GM18907 (cell line): ENCODE results near the gene SUCO.
"Not testable (repeated sequence)": the region's sequence is repeated elsewhere in the genome, so short reads cannot be mapped to it uniquely, and the experiment has no call there.

Experiments
- ATAC-seq: cut with Tn5 transposase; IDR thresholded peaks from one replicate; pipeline ENCODE4 v1.9.1; 2021; ENCODE audit warnings: mild to moderate bottlenecking, moderate library complexity; ENCODE audit not compliant: unreplicated experiment

The SUCO gene, protein sequence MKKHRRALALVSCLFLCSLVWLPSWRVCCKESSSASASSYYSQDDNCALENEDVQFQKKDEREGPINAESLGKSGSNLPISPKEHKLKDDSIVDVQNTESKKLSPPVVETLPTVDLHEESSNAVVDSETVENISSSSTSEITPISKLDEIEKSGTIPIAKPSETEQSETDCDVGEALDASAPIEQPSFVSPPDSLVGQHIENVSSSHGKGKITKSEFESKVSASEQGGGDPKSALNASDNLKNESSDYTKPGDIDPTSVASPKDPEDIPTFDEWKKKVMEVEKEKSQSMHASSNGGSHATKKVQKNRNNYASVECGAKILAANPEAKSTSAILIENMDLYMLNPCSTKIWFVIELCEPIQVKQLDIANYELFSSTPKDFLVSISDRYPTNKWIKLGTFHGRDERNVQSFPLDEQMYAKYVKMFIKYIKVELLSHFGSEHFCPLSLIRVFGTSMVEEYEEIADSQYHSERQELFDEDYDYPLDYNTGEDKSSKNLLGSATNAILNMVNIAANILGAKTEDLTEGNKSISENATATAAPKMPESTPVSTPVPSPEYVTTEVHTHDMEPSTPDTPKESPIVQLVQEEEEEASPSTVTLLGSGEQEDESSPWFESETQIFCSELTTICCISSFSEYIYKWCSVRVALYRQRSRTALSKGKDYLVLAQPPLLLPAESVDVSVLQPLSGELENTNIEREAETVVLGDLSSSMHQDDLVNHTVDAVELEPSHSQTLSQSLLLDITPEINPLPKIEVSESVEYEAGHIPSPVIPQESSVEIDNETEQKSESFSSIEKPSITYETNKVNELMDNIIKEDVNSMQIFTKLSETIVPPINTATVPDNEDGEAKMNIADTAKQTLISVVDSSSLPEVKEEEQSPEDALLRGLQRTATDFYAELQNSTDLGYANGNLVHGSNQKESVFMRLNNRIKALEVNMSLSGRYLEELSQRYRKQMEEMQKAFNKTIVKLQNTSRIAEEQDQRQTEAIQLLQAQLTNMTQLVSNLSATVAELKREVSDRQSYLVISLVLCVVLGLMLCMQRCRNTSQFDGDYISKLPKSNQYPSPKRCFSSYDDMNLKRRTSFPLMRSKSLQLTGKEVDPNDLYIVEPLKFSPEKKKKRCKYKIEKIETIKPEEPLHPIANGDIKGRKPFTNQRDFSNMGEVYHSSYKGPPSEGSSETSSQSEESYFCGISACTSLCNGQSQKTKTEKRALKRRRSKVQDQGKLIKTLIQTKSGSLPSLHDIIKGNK (N-terminal part only)

DNA sequence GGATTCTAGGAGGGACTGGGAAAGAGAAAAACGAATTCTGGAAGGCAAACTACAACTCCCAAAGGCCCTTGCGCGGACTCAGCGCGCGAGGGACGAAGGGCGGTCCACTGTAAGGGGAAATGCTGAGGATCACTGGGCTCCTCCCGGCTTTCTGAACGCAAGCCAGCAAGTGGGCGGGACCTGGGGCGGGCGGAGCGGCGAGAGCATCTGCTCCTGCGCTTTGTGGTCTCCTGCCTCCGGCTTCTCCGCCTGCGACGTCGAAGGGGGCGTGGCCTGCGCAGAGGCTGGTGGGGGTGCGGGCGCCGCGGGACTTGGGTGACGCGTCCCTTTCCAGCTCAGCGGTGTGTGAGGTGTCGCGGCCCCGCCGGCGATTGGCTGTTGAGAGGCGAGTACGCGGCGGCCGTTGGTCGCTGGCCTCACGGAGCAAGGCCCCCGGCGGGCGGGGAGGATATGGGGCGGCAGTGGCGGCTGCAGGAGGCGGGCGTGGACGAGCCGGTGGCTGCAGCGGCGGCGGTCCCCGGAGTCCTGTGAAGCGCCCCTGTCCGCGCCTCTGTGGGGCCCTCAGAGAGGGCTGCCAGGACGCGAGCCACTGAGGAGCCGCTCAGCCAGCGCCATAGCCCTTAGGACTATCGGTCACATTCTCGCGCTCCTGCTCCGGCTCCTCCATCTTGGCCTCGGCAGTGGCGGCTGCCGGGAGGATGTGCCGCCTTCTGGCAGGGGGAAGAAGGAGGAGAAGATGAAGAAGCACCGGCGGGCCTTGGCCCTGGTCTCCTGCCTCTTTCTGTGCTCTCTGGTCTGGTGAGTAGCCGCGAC lies at the start of gene SUCO:
Gene SUCO (plus strand): TSS at position 451 of the 813 bp plus-strand sequence. CDS start 286 bp downstream, at position 737.
- peak; percentile 89 for ATAC-seq

DNA sequence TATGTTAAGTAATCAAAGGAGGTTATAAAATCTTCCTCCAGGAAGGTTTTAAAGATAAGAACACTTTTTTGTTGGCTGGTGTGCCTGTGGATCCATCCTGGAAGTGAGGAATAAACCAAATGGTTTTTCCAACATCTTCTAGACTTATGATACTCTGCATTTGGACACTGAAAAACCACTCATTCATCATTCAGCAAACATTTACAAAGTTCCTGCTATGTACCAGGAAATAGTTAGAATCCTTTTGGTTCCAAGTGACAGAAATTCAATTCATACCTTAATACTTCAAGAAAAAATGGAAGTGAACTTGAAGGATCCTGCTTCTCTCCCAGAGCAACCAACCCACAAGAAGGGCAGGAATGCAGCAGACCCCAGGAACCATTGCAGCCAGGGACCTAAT lies 49.5 kb upstream of the SUCO start:
- no peak for ATAC-seq

- no peak for ATAC-seq
Measured at GRCh38 chr1:172484252-172484651, 48.7 kb upstream of the SUCO start.

GRCh38 chr1:172485626-172486025 lies 47.3 kb upstream of the SUCO start:
- no peak for ATAC-seq

DNA sequence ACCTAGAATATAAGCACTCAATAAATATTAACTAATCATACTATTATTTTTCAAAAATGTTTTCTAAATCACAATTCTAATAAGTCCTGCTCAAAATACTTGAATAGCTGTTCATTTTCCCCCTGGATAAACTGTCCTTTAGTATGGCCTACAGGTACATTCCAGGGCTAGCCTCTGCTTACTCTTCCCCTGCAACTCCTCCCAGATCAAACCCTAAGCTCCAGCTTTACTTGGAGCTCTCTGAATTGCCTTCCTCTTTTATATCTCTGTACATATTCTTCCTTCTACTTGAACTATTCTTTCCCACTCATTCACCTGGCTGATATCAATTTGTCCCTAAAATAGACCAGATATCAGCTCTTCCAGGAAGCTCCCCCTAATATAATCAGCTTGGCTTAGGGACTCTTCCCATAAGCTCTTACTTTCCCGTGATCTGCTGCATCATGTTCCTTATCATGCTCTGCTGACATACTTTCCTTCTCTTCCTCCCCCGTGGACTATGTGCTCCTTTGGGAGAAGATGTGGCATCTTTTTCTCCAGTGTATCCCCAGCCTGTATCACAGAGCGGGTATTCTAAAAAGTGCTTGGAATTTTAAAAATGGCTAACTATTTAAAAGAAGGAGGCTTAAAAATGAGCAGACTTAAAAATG lies 46.0 kb upstream of the SUCO start:
- ATAC-seq = no peak

- no peak for ATAC-seq
Measured at GRCh38 chr1:172487550-172487949, 45.4 kb upstream of the SUCO start.

- ATAC-seq = no peak
Measured at GRCh38 chr1:172488393-172488792, 44.6 kb upstream of the SUCO start.

GRCh38 chr1:172489847-172490246 lies 43.1 kb upstream of the SUCO start:
- no peak for ATAC-seq

GRCh38 chr1:172492421-172492820 lies 40.5 kb upstream of the SUCO start:
- no peak for ATAC-seq

GRCh38 chr1:172494166-172494565 lies 38.8 kb upstream of the SUCO start:
- no peak for ATAC-seq

GRCh38 chr1:172496127-172496526 lies 36.8 kb upstream of the SUCO start:
- not testable (repeated sequence) for ATAC-seq

DNA sequence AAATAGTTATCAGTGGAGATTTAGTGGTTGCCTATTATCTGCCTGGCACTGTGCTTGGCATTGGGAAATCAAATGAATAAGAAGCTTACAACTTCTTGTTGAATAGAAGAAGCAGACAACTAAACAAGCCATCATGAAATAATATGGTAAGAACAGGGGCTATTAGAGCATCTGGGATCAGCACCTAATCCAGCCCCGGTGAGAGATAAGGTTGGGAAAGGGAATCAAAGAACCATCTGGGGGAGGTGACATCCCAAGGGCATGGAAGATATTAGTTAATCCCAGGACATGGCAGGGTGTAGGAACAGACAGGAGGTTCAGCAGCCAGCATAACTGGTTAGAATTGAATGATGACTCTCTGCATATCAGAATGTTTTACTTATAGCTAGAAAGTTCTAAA lies 36.3 kb upstream of the SUCO start:
- ATAC-seq = no peak

DNA sequence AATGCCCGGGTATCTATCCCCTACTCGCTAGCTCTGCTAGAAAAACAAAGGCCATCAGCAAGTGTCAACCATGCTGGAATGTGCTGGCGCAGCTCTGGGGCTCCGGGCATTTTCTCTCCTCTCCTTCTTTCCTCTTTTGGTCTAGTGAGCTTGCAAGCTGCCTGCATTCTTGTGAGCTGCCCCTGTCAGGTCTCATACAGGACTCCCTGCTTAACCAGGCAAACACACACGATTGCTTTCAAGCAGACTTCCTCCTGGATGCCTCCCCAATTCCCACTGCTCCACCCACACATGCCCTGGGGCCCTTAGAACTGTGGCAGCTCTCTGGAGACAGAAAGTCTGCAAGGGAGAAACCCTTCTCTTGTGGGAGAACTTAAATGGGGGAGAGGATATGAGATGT lies 35.7 kb upstream of the SUCO start:
- no peak for ATAC-seq

GRCh38 chr1:172498857-172499256 lies 34.1 kb upstream of the SUCO start:
- no peak for ATAC-seq

DNA sequence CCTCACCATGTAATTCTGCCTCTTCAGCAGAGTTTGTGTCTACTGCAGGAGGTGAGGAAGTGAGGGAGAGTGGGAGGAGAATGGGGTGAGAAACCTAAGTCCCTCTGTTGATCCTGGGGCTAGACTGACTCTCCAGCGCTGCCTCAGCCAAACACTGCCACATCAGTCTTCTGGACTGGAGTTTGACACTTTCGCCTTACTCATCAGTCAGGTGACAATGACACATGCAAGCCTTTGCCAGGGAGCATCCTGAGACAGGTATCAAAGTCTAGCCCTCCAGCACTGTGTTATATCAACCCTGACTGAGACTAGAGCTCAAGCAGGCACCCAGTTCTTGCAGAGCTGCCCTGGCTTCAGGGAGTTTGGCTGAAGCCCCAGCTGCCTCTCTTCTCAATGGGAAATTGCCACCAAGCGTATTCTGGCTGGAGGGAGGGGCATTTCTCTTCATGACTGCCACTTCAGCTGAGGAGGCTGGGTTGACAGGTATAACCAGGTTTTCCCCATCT lies 33.3 kb upstream of the SUCO start:
- ATAC-seq = no peak

DNA sequence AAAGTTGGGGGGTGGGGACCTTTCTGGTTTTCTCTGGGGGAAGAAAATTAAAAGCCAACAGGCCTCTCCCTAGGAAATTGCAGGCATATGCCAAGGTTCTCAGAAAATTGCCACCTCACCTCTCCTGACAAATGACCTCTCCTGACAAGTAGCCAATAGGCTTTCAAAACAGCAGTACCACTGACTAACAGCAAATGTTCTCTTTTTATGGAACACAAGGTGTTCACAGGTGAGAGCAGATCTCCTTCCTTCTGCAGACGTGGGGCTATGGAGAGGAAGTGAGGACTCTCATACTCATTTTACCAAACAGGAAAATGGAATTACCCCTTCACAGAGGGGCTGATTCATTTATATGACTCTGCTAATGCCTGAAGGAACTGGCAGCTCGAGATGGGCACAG lies 32.7 kb upstream of the SUCO start:
- ATAC-seq = no peak

DNA sequence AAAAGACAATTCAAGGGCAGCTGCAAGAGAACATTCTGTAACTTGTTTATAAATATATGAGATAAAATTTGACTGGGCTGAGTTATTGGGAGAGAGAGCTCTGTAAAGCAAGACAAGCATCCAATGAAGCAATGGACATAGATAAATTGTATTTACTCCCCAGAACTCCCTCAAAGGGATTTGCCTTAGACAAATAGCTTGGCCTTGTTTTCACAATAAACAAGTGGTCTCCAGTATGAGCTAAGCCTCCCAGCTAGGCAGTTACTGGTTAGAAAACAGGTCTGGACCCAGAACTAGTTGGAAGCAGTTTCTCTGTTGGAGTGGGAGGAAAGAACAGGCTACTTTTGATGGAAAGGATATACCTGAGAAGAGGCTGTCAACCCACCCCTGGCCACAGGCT lies 25.2 kb upstream of the SUCO start:
- ATAC-seq = no peak

DNA sequence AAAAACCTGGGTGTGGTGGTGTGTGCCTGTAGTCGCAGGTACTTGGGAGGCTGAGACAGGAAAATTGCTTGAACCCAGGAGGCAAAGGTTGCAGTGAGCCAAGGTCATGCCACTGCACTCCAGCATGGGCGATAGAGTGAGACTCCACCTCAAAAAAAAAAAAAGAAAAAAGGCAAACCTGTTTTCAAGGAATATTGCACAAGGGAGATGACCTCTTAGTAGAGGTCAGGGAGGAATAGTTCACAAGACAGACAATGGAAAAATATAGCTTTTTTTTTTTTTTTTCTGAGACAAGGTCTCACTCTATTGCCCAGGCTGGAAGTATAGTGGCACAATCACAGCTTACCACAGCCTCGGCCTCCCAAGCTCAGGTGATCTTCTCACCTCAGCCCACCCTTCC lies 22.5 kb upstream of the SUCO start:
- no peak for ATAC-seq

DNA sequence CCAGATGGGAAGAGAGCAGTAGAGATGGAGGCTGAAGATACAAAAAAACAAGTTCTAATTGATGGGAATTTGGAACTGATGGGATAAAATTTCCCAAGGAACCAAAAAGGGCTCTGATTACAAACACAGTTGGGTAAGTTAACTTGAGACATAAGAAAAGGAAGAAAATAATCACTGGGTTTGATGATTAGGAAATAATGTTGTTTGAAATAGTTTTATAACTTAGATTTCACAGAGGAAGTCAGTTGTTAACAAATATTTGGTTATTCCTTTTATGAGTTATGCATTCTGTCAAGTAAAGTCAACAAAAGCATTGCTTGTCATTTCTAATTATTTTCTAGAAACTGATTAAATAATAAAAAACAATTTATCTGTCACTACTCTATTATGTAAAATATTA lies 20.4 kb upstream of the SUCO start:
- no peak for ATAC-seq

DNA sequence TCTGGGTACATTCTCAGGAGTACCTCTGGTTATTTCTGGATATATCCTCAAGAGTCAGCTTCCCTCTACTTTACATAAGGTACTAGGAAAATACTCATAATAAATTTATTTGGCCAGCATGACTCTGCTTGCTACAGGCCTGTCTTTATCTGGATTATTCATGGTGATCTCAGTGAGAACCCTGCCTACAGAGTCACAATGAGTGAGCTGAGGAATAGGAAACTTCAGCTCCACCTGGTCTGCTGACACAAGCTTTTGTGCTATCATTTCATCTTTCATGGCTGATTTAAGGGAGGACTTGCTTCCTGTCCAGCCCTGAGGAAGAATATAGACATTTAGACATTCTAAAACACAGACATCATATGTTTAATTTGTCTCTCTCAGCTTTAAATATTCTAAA lies 19.5 kb upstream of the SUCO start:
- no peak for ATAC-seq
